ENCODE results near the gene ZNF79. TPM values are rescaled to one million over a fixed set of nuclear protein-coding genes. Genes with fewer than 3 reads are reported as not detected.

ZNF79 gene
- total RNA-seq, 2 experiments from 2014 or later, result 14.2 to 15.0 TPM

- Mint-ChIP-seq H3K27ac (peak overlapping the region; percentile 30), H3K36me3 (peaks cover 89% of the 10 kb centered on the region), H3K4me3 (no peak overlapping the region), H3K9me3 (peaks cover 21% of the 10 kb centered on the region), H3K4me1 (peaks cover 30% of the 10 kb centered on the region), H3K27me3 (no peaks in the 10 kb centered on the region)
- DNase-seq (no peak), ATAC-seq (ENCODE audit: low read depth) (no peak)
- POLR2A ChIA-PET, result interaction anchor here (0.6 to 1.8 kb wide), 2 partner anchors 22 to 509 kb away, joined by 3 to 4 read pairs; partner anchors contain the start of gene ZNF79
These were observed 22.7 kb downstream of the ZNF79 start for GRCh38 chr9:127446713-127447415.

- POLR2A ChIA-PET, result interaction anchor here (0.6 to 1.8 kb wide), 2 partner anchors 23 to 510 kb away, joined by 3 to 4 read pairs; partner anchors contain the start of gene ZNF79
- Mint-ChIP-seq H3K36me3 (peaks cover 82% of the 10 kb centered on the region), H3K27me3 (no peaks in the 10 kb centered on the region), H3K27ac (peak overlapping the region; percentile 11), H3K4me3 (no peak overlapping the region), H3K4me1 (peaks cover 31% of the 10 kb centered on the region), H3K9me3 (peaks cover 20% of the 10 kb centered on the region)
- no peak for ATAC-seq (ENCODE audit: low read depth)
- DNase-seq, result no peak
These were observed 23.4 kb downstream of the ZNF79 start for GRCh38 chr9:127447416-127448111.

- H3K27ac Mint-ChIP-seq, result peak overlapping the region; percentile 58
- DNase-seq, result no peak
- ATAC-seq (ENCODE audit: low read depth), result no peak
- H3K9me3 Mint-ChIP-seq, result peaks cover 20% of the 10 kb centered on the region
- no peaks in the 10 kb centered on the region for H3K27me3 Mint-ChIP-seq
- peaks cover 31% of the 10 kb centered on the region for H3K4me1 Mint-ChIP-seq
- POLR2A ChIA-PET, result interaction anchor here (1.8 kb wide), 1 partner anchor 24 kb away, joined by 4 read pairs; the partner anchor contains the start of gene ZNF79
- peak overlapping the region; percentile 89 for H3K4me3 Mint-ChIP-seq
- H3K36me3 Mint-ChIP-seq, result peaks cover 76% of the 10 kb centered on the region
These were observed 24.1 kb downstream of the ZNF79 start for GRCh38 chr9:127448112-127448805.

- H3K9me3 Mint-ChIP-seq, result peaks cover 14% of the 10 kb centered on the region
- H3K36me3 Mint-ChIP-seq, result peaks cover 65% of the 10 kb centered on the region
- no peaks in the 10 kb centered on the region for H3K27me3 Mint-ChIP-seq
- peak overlapping the region; percentile 96 for H3K27ac Mint-ChIP-seq
- ATAC-seq (ENCODE audit: low read depth) (no peak), DNase-seq (no peak)
- H3K4me1 Mint-ChIP-seq, result peaks cover 31% of the 10 kb centered on the region
- peak overlapping the region; percentile 89 for H3K4me3 Mint-ChIP-seq
- POLR2A ChIA-PET, result interaction anchor here (1.3 to 4.2 kb wide), 6 partner anchors 9 to 224 kb away, joined by 4 to 53 read pairs (median 23); partner anchors contain the start of genes SLC2A8 and ZNF79
These were observed 25.3 kb downstream of the ZNF79 start for GRCh38 chr9:127449332-127449966.

GRCh38 chr9:127450243-127450760 lies 26.1 kb downstream of the ZNF79 start:
- Mint-ChIP-seq H3K27me3 (no peaks in the 10 kb centered on the region), H3K9me3 (peaks cover 7% of the 10 kb centered on the region), H3K4me3 (peak overlapping the region; percentile 89), H3K4me1 (peaks cover 31% of the 10 kb centered on the region), H3K36me3 (peaks cover 57% of the 10 kb centered on the region), H3K27ac (peak overlapping the region; percentile 96)
- peak; percentile 4 for ATAC-seq (ENCODE audit: low read depth)
- POLR2A ChIA-PET, result interaction anchor here (0.6 to 4.2 kb wide), 25 partner anchors 10 to 335 kb away, joined by 3 to 53 read pairs (median 4); partner anchors contain the start of genes CDK9, PTRH1, SLC2A8 and TOR2A
- no peak for DNase-seq

- Mint-ChIP-seq H3K4me3 (peak within 1 kb of the TSS; percentile 89), H3K9me3 (peaks cover 7% of the 10 kb centered on the region), H3K36me3 (peaks cover 49% of the 10 kb centered on the region), H3K27ac (peak within 1 kb of the TSS; percentile 96), H3K27me3 (no peaks in the 10 kb centered on the region), H3K4me1 (peaks cover 36% of the 10 kb centered on the region)
- ATAC-seq (ENCODE audit: low read depth) (peak; percentile 73), DNase-seq (peak; percentile 99)
- POLR2A ChIA-PET, result interaction anchor here (0.6 to 4.2 kb wide), 30 partner anchors 10 to 591 kb away, joined by 3 to 53 read pairs (median 4); partner anchors contain the start of genes CDK9, PTRH1, SLC2A8 and TOR2A
These were observed 26.8 kb downstream of the ZNF79 start, which contains the start of the genes LRSAM1 and RPL12 for GRCh38 chr9:127450830-127451607. Gene LRSAM1 (plus strand): TSS chr9:127451510. CDS start chr9:127454528, 3,018 bp downstream. Gene RPL12 (minus strand): TSS chr9:127451406. CDS start chr9:127451317, 89 bp downstream.

GRCh38 chr9:127451608-127451857 lies 27.4 kb downstream of the ZNF79 start:
- peak overlapping the region; percentile 89 for H3K4me3 Mint-ChIP-seq
- DNase-seq, result no peak
- POLR2A ChIA-PET, result interaction anchor here (0.6 to 4.2 kb wide), 22 partner anchors 9 to 592 kb away, joined by 3 to 53 read pairs (median 5); partner anchors contain the start of genes CDK9, PTRH1, SLC2A8 and TOR2A
- no peak for ATAC-seq (ENCODE audit: low read depth)
- peak overlapping the region; percentile 96 for H3K27ac Mint-ChIP-seq
- H3K4me1 Mint-ChIP-seq, result peaks cover 36% of the 10 kb centered on the region
- H3K9me3 Mint-ChIP-seq, result peaks cover 6% of the 10 kb centered on the region
- H3K27me3 Mint-ChIP-seq, result no peaks in the 10 kb centered on the region
- peaks cover 44% of the 10 kb centered on the region for H3K36me3 Mint-ChIP-seq

GRCh38 chr9:127451858-127452656 lies 27.9 kb downstream of the ZNF79 start:
- peaks cover 4% of the 10 kb centered on the region for H3K9me3 Mint-ChIP-seq
- H3K27me3 Mint-ChIP-seq, result no peaks in the 10 kb centered on the region
- peaks cover 34% of the 10 kb centered on the region for H3K4me1 Mint-ChIP-seq
- H3K4me3 Mint-ChIP-seq, result peak overlapping the region; percentile 89
- DNase-seq (peak; percentile 67), ATAC-seq (ENCODE audit: low read depth) (peak; percentile 24)
- H3K27ac Mint-ChIP-seq, result peak overlapping the region; percentile 96
- POLR2A ChIA-PET, result interaction anchor here (0.6 to 4.2 kb wide), 20 partner anchors 9 to 333 kb away, joined by 3 to 53 read pairs (median 6); partner anchors contain the start of genes CDK9, PTRH1, SLC2A8 and TOR2A
- H3K36me3 Mint-ChIP-seq, result peaks cover 41% of the 10 kb centered on the region

- Mint-ChIP-seq H3K9me3 (peaks cover 3% of the 10 kb centered on the region), H3K36me3 (peaks cover 39% of the 10 kb centered on the region), H3K4me3 (peak overlapping the region; percentile 89), H3K4me1 (peaks cover 31% of the 10 kb centered on the region), H3K27ac (no peak overlapping the region), H3K27me3 (no peaks in the 10 kb centered on the region)
- ATAC-seq (ENCODE audit: low read depth), result no peak
- POLR2A ChIA-PET, result interaction anchor here (0.6 to 4.2 kb wide), 4 partner anchors 17 to 227 kb away, joined by 4 to 32 read pairs (median 14); partner anchors contain the start of genes SLC2A8 and ZNF79
- DNase-seq, result no peak
These were observed 28.5 kb downstream of the ZNF79 start for GRCh38 chr9:127452691-127453090.

GRCh38 chr9:127455324-127455992 lies 31.3 kb downstream of the ZNF79 start:
- DNase-seq, result no peak
- no peak for ATAC-seq (ENCODE audit: low read depth)
- Mint-ChIP-seq H3K27me3 (no peaks in the 10 kb centered on the region), H3K9me3 (no peaks in the 10 kb centered on the region), H3K27ac (no peak overlapping the region), H3K4me3 (no peak overlapping the region), H3K4me1 (peaks cover 7% of the 10 kb centered on the region), H3K36me3 (peaks cover 14% of the 10 kb centered on the region)
- POLR2A ChIA-PET, result interaction anchor here (0.6 to 1.1 kb wide), 2 partner anchors 32 to 134 kb away, joined by 3 read pairs; no protein-coding TSS in a partner anchor
